Spinal cord (tissue), 10 donors: ENCODE data around the gene FANCM. TPM values are rescaled to one million over a fixed set of nuclear protein-coding genes. Genes with fewer than 3 reads are reported as not detected.

ENCODE experiments used
- DNase-seq, 6 donors: peaks; one replicate each; pipeline versions ENCODE4 v3.0.0 to v3.0.0-alpha.2; 2013 to 2015; ENCODE audit warnings: low spot score in 6 of 6, low read depth in 4 of 6
- H3K27ac ChIP-seq: one replicate; pipeline ENCODE4 v1.5.1; 2013; ENCODE audit warnings: low read depth, low read length, control low read depth
- H3K27me3 ChIP-seq: one replicate; pipeline ENCODE4 v1.6.1; 2013; ENCODE audit warnings: low read length; ENCODE audit not compliant: control insufficient read depth, insufficient read depth
- H3K36me3 ChIP-seq: one replicate; pipeline ENCODE4 v1.6.1; 2013; ENCODE audit warnings: low read length; ENCODE audit not compliant: control insufficient read depth, insufficient read depth
- H3K4me1 ChIP-seq: one replicate; pipeline ENCODE4 v1.6.1; 2013; ENCODE audit warnings: low read length; ENCODE audit not compliant: control insufficient read depth, insufficient read depth
- H3K4me3 ChIP-seq: one replicate; pipeline ENCODE4 v1.5.1; 2013; ENCODE audit warnings: low read depth, low read length, control low read depth
- H3K9me3 ChIP-seq: one replicate; pipeline ENCODE4 v1.6.1; 2013; ENCODE audit warnings: low read length; ENCODE audit not compliant: control insufficient read depth, insufficient read depth
- WGBS: methylation state at CpG from one replicate; pipeline ENCODE4 v1.1.5; 2013; ENCODE audit warnings: missing lambda C conversion rate; ENCODE audit not compliant: insufficient coverage; 5-methylcytosine and 5-hydroxymethylcytosine counted together
- polyA plus RNA-seq, 2 donors: library from polyadenylated mRNA; unstranded; fragments of 120-200 nt; gene quantifications; one replicate each; pipeline ENCODE4 v1.2.1, GENCODE V29; 2013; ENCODE audit not compliant: insufficient read length in 2 of 2
- total RNA-seq, 2 donors: library from RNA; depleted of rRNA in 1 of 2; stranded (reverse); fragments of 120-200 nt in 1 of 2; fragments of >200 nt in 1 of 2; gene quantifications; one replicate each; pipeline versions ENCODE4 v1.2.3 to v1.2.4, GENCODE V29; 2013 to 2014
- donor health status: healthy.

FANCM gene
- total and polyA plus RNA-seq, 4 donors, result 8.1 to 16.2 (median 9.6) TPM

GRCh38 chr14:45114327-45114726, 21.4 kb upstream of the FANCM start:
- peaks cover 27% of the 10 kb centered on the region for H3K36me3 ChIP-seq
- H3K27ac ChIP-seq, result no peak overlapping the region
- H3K4me1 ChIP-seq, result no peaks in the 10 kb centered on the region
- no peaks in the 10 kb centered on the region for H3K9me3 ChIP-seq
- H3K27me3 ChIP-seq, result no peaks in the 10 kb centered on the region
- no CpG with 5 or more reads among the region's 3 CpGs for WGBS
- no peak overlapping the region for H3K4me3 ChIP-seq
- DNase-seq, result no peak

- Histone ChIP-seq H3K27ac (no peak overlapping the region), H3K36me3 (peaks cover 39% of the 10 kb centered on the region), H3K9me3 (no peaks in the 10 kb centered on the region), H3K4me1 (no peaks in the 10 kb centered on the region), H3K4me3 (no peak overlapping the region), H3K27me3 (no peaks in the 10 kb centered on the region)
- WGBS, result 100% methylated on average over 3 of the region's 6 CpGs
- DNase-seq, result no peak
Observed at GRCh38 chr14:45118594-45118993, 17.1 kb upstream of the FANCM start.

GRCh38 chr14:45120096-45120495, 15.6 kb upstream of the FANCM start:
- no CpG with 5 or more reads among the region's 1 CpG for WGBS

GRCh38 chr14:45123271-45123670, 12.5 kb upstream of the FANCM start:
- no peaks in the 10 kb centered on the region for H3K27me3 ChIP-seq
- 95% methylated on average over 2 of the region's 3 CpGs for WGBS
- H3K36me3 ChIP-seq, result peaks cover 48% of the 10 kb centered on the region

More at GRCh38 chr14:45120096-45120495, 15.6 kb upstream of the FANCM start:
- DNase-seq, result no peak
- no peaks in the 10 kb centered on the region for H3K4me1 ChIP-seq
- H3K4me3 ChIP-seq, result no peak overlapping the region
- H3K9me3 ChIP-seq, result no peaks in the 10 kb centered on the region
- no peak overlapping the region for H3K27ac ChIP-seq
- H3K36me3 ChIP-seq, result peaks cover 47% of the 10 kb centered on the region
- H3K27me3 ChIP-seq, result no peaks in the 10 kb centered on the region

GRCh38 chr14:45125754-45126153, 10.0 kb upstream of the FANCM start:
- Histone ChIP-seq H3K4me3 (no peak overlapping the region), H3K36me3 (peaks cover 34% of the 10 kb centered on the region), H3K27ac (no peak overlapping the region), H3K9me3 (no peaks in the 10 kb centered on the region), H3K27me3 (no peaks in the 10 kb centered on the region), H3K4me1 (no peaks in the 10 kb centered on the region)
- WGBS, result 96% methylated on average over 2 of the region's 2 CpGs
- DNase-seq, result no peak

More at GRCh38 chr14:45123271-45123670, 12.5 kb upstream of the FANCM start:
- DNase-seq, result no peak
- Histone ChIP-seq H3K4me3 (no peak overlapping the region), H3K4me1 (no peaks in the 10 kb centered on the region), H3K27ac (no peak overlapping the region), H3K9me3 (no peaks in the 10 kb centered on the region)

GRCh38 chr14:45128963-45129629, 6.6 kb upstream of the FANCM start:
- Histone ChIP-seq H3K36me3 (peaks cover 18% of the 10 kb centered on the region), H3K9me3 (no peaks in the 10 kb centered on the region), H3K4me1 (peaks cover 8% of the 10 kb centered on the region), H3K27ac (no peak overlapping the region), H3K4me3 (no peak overlapping the region), H3K27me3 (no peaks in the 10 kb centered on the region)
- no CpG with 5 or more reads among the region's 1 CpG for WGBS
- no peak for DNase-seq

- WGBS, result 0% methylated on average over 6 of the region's 9 CpGs
- Histone ChIP-seq H3K4me1 (peaks cover 8% of the 10 kb centered on the region), H3K36me3 (peaks cover 3% of the 10 kb centered on the region), H3K27ac (peak overlapping the region; percentile 97), H3K27me3 (no peaks in the 10 kb centered on the region), H3K4me3 (peak overlapping the region; percentile 97), H3K9me3 (no peaks in the 10 kb centered on the region)
- no peak for DNase-seq
Observed at GRCh38 chr14:45133683-45134050, 2.1 kb upstream of the FANCM start.

GRCh38 chr14:45134051-45134958, 1.4 kb upstream of the FANCM start, which contains the start of gene FKBP3:
TSS of gene FKBP3 (minus strand) at chr14:45134481. CDS start at chr14:45134456, 25 bp downstream.
- Histone ChIP-seq H3K4me3 (peak within 1 kb of the TSS; percentile 97), H3K4me1 (peaks cover 8% of the 10 kb centered on the region), H3K27me3 (no peaks in the 10 kb centered on the region), H3K36me3 (peaks cover 3% of the 10 kb centered on the region), H3K27ac (peak within 1 kb of the TSS; percentile 97), H3K9me3 (no peaks in the 10 kb centered on the region)
- DNase-seq, result peak; percentile 93 to 100 (median 96)
- 0% methylated on average over 53 of the region's 53 CpGs for WGBS

GRCh38 chr14:45135156-45135555, 574 bp upstream of the FANCM start:
- Histone ChIP-seq H3K4me1 (peaks cover 10% of the 10 kb centered on the region), H3K36me3 (peaks cover 3% of the 10 kb centered on the region), H3K9me3 (no peaks in the 10 kb centered on the region), H3K27me3 (no peaks in the 10 kb centered on the region), H3K4me3 (peak overlapping the region; percentile 97), H3K27ac (peak overlapping the region; percentile 97)
- WGBS, result no CpG with 5 or more reads among the region's 7 CpGs
- DNase-seq, result peak in 4 of 6 donors; percentile 7 to 65 (median 39)
